IMR-90 (cell line): ENCODE results near the gene ANP32D. TPM values are rescaled to one million over a fixed set of nuclear protein-coding genes. Genes with fewer than 3 reads are reported as not detected.

Source experiments
- ATAC-seq: fragments of 200-7000 bp; cut with Tn5 transposase; 2 replicates; pipeline ENCODE4 v1.9.1; 2020; ENCODE audit warnings: low read depth, mild to moderate bottlenecking, moderate library complexity
- BruUV-seq: library from RNA; stranded (reverse); fragments of 400-500 nt; replicated peaks from 2 replicates; lab custom pipeline; 2021; lab: Mats Ljungman, UMichigan
- CTCF ChIA-PET: fragments of 300-600 bp; formaldehyde crosslinking; extraction: SDS; loops from one replicate; lab custom pipeline; 2021; ENCODE audit warnings: antibody characterized with exemption; lab: Yijun Ruan, JAX
- POLR2A ChIA-PET: fragments of 300-600 bp; sonication (Branson Sonifier 250); formaldehyde crosslinking; loops from one replicate; lab custom pipeline; 2022; ENCODE audit warnings: antibody characterized with exemption; ENCODE audit not compliant: unreplicated experiment; lab: Charles Lee
- DNase-seq: peaks from one replicate; pipeline ENCODE4 v3.0.0; 2013
- H2AFZ ChIP-seq: replicated peaks from 2 replicates; pipeline ENCODE3; 2013; ENCODE audit warnings: low read length, mild to moderate bottlenecking; ENCODE audit not compliant: poor library complexity
- H2AK5ac ChIP-seq: 2 replicates; pipeline ENCODE4 v1.6.1; 2013; ENCODE audit warnings: low read depth, low read length, inconsistent platforms
- H2AK9ac ChIP-seq: replicated peaks from 2 replicates; pipeline ENCODE3; 2013; ENCODE audit warnings: mild to moderate bottlenecking, low read depth, low read length, moderate library complexity; ENCODE audit not compliant: poor library complexity
- H2BK120ac ChIP-seq: 2 replicates; pipeline ENCODE4 v1.6.1; 2013; ENCODE audit warnings: low read depth, low read length, inconsistent platforms
- H2BK15ac ChIP-seq: 3 replicates; pipeline ENCODE4 v1.6.1; 2013; ENCODE audit warnings: low read depth, low read length, inconsistent platforms
- H2BK20ac ChIP-seq: 2 replicates; pipeline ENCODE4 v1.6.1; 2013; ENCODE audit warnings: low read depth, mild to moderate bottlenecking, inconsistent platforms, low read length, moderate library complexity
- H2BK5ac ChIP-seq: 2 replicates; pipeline ENCODE4 v1.6.1; 2013; ENCODE audit warnings: mild to moderate bottlenecking, low read depth, low read length, inconsistent platforms; ENCODE audit not compliant: poor library complexity, severe bottlenecking
- H3K14ac ChIP-seq: replicated peaks from 2 replicates; pipeline ENCODE4 v1.6.1; 2013; ENCODE audit warnings: low read depth, low read length, inconsistent platforms
- H3K18ac ChIP-seq: 2 replicates; pipeline ENCODE4 v1.6.1; 2013; ENCODE audit warnings: low read depth, low read length, control low read depth
- H3K23ac ChIP-seq: 2 replicates; pipeline ENCODE4 v1.6.1; 2013; ENCODE audit warnings: low read depth, low read length, inconsistent platforms
- H3K27ac ChIP-seq: 2 replicates; pipeline ENCODE4 v1.5.1; 2013; ENCODE audit warnings: mild to moderate bottlenecking, control low read depth, low read length; ENCODE audit not compliant: insufficient read depth
- H3K27me3 ChIP-seq: 2 replicates; pipeline ENCODE4 v1.6.1; 2013; ENCODE audit warnings: low read length; ENCODE audit not compliant: control insufficient read depth, insufficient read depth
- H3K36me3 ChIP-seq: 2 replicates; pipeline ENCODE4 v1.6.1; 2013; ENCODE audit warnings: low read length, mixed read lengths; ENCODE audit not compliant: control insufficient read depth, insufficient read depth
- H3K4ac ChIP-seq: 2 replicates; pipeline ENCODE4 v1.6.1; 2013; ENCODE audit warnings: low read depth, low read length, inconsistent platforms
- H3K4me1 ChIP-seq: 2 replicates; pipeline ENCODE4 v1.6.1; 2013; ENCODE audit warnings: low read length, mixed read lengths; ENCODE audit not compliant: control insufficient read depth, insufficient read depth
- H3K4me2 ChIP-seq: 2 replicates; pipeline ENCODE4 v1.6.1; 2013; ENCODE audit warnings: low read depth, mild to moderate bottlenecking, control low read depth, low read length, moderate library complexity
- H3K4me3 ChIP-seq: 2 replicates; pipeline ENCODE4 v1.5.1; 2013; ENCODE audit warnings: low read depth, mild to moderate bottlenecking, control low read depth, low read length, moderate library complexity; ENCODE audit not compliant: insufficient read depth
- H3K56ac ChIP-seq: 2 replicates; pipeline ENCODE4 v1.6.1; 2013; ENCODE audit warnings: low read length, inconsistent platforms; ENCODE audit not compliant: insufficient read depth; ENCODE audit errors: extremely low read depth
- H3K79me1 ChIP-seq, 2 experiments: 2 replicates each; pipeline ENCODE4 v1.6.1; 2013; ENCODE audit warnings: low read length in 2 of 2, inconsistent platforms in 1 of 2, low read depth in 1 of 2
- H3K9ac ChIP-seq: 2 replicates; pipeline ENCODE4 v1.6.1; 2013; ENCODE audit warnings: low read depth, low read length, control low read depth
- H3K9me1 ChIP-seq: 2 replicates; pipeline ENCODE4 v1.6.1; 2013; ENCODE audit warnings: low read length, inconsistent platforms; ENCODE audit not compliant: insufficient read depth
- H3K9me3 ChIP-seq: 2 replicates; pipeline ENCODE4 v1.6.1; 2013; ENCODE audit warnings: low read length; ENCODE audit not compliant: control insufficient read depth, insufficient read depth
- H4K20me1 ChIP-seq: 2 replicates; pipeline ENCODE4 v1.6.1; 2013; ENCODE audit warnings: low read length, inconsistent platforms; ENCODE audit not compliant: insufficient read depth
- H4K5ac ChIP-seq: 2 replicates; pipeline ENCODE4 v1.6.1; 2013; ENCODE audit warnings: mild to moderate bottlenecking, low read depth, low read length, control low read depth
- H4K8ac ChIP-seq, 2 experiments: 2 replicates each; pipeline ENCODE4 v1.6.1; 2013; ENCODE audit warnings: low read depth in 2 of 2, low read length in 2 of 2, control low read depth in 1 of 2, inconsistent platforms in 1 of 2
- H4K91ac ChIP-seq: 2 replicates; pipeline ENCODE4 v1.6.1; 2013; ENCODE audit warnings: low read depth, low read length, inconsistent platforms; ENCODE audit not compliant: insufficient read depth
- BHLHE40 ChIP-seq: fragments of 150-350 bp; IDR thresholded peaks from 2 replicates; pipeline ENCODE4 v1.6.1; 2016; ENCODE audit warnings: mild to moderate bottlenecking, low read depth, low read length
- CEBPB ChIP-seq: IDR thresholded peaks from 2 replicates; pipeline ENCODE4 v1.6.1; 2012; ENCODE audit warnings: low read depth, low read length, improper control_type of control experiment
- CHD1 ChIP-seq: IDR thresholded peaks from 2 replicates; pipeline ENCODE4 v1.6.1; 2012; ENCODE audit warnings: low read depth, low read length, improper control_type of control experiment
- FOS ChIP-seq: fragments of 150-350 bp; IDR thresholded peaks from 2 replicates; pipeline ENCODE4 v1.6.1; 2016; ENCODE audit warnings: low read depth, low read length
- MAFK ChIP-seq: IDR thresholded peaks from 2 replicates; pipeline ENCODE4 v1.6.1; 2012; ENCODE audit warnings: low read depth, low read length, improper control_type of control experiment
- MAZ ChIP-seq: IDR thresholded peaks from 2 replicates; pipeline ENCODE4 v1.6.1; 2012; ENCODE audit warnings: low read depth, mild to moderate bottlenecking, low read length, improper control_type of control experiment, moderate library complexity, borderline replicate concordance
- MXI1 ChIP-seq: IDR thresholded peaks from 2 replicates; pipeline ENCODE4 v1.6.1; 2012; ENCODE audit warnings: low read depth, mild to moderate bottlenecking, low read length, moderate library complexity, borderline replicate concordance
- NFE2L2 ChIP-seq: fragments of 150-350 bp; IDR thresholded peaks from 2 replicates; pipeline ENCODE4 v1.6.1; 2016; ENCODE audit warnings: low read depth, mild to moderate bottlenecking, low read length
- POLR2A ChIP-seq: IDR thresholded peaks from 2 replicates; pipeline ENCODE4 v1.6.1; 2012; ENCODE audit warnings: mild to moderate bottlenecking, low read depth, low read length
- RAD21 ChIP-seq: IDR thresholded peaks from 2 replicates; pipeline ENCODE4 v1.6.1; 2012; ENCODE audit warnings: low read length, improper control_type of control experiment
- RCOR1 ChIP-seq: IDR thresholded peaks from 2 replicates; pipeline ENCODE4 v1.6.1; 2012; ENCODE audit warnings: mild to moderate bottlenecking, low read length, improper control_type of control experiment; ENCODE audit not compliant: insufficient replicate concordance
- RFX5 ChIP-seq: IDR thresholded peaks from 2 replicates; pipeline ENCODE4 v1.8.0; 2012; ENCODE audit warnings: low read depth, mild to moderate bottlenecking, low read length, moderate library complexity
- SMC3 ChIP-seq: fragments of 150-350 bp; IDR thresholded peaks from 2 replicates; pipeline ENCODE4 v1.6.1; 2016; ENCODE audit warnings: low read depth, mild to moderate bottlenecking, antibody characterized with exemption, low read length, moderate library complexity
- WGBS, 2 experiments: methylation state at CpG; one replicate each; pipeline versions ENCODE4 v1.1.5 to v1.1.7; 2013; ENCODE audit warnings: missing lambda C conversion rate in 2 of 2; ENCODE audit not compliant: insufficient read length in 1 of 2; ENCODE audit errors: extremely low coverage in 2 of 2; 5-methylcytosine and 5-hydroxymethylcytosine counted together
- dilution Hi-C: fragments of 300-500 bp; cut with HindIII; formaldehyde crosslinking; loops from one replicate; pipeline ENCODE4 v1.14.3; 2018; ENCODE audit warnings: low sequenced_read_pairs; ENCODE audit not compliant: unreplicated experiment
- in situ Hi-C: fragments of 300-500 bp; cut with MboI; formaldehyde crosslinking; loops from 3 replicates; pipeline ENCODE4 v1.14.3; 2019; ENCODE audit warnings: low sequenced_read_pairs, inconsistent platforms, mixed read lengths
- intact Hi-C: fragments of 100-400 bp; cut with micrococcal nuclease; formaldehyde crosslinking; loops from 2 replicates; pipeline ENCODE4 v1.10.0; 2022
- polyA plus RNA-seq, 3 experiments: library from polyadenylated mRNA; depleted of rRNA; stranded (reverse); fragments of >200 nt; gene quantifications; 2 replicates each; pipeline ENCODE4 v1.2.3, GENCODE V29; 2012; ENCODE audit warnings: low replicate concordance in 1 of 3
- total RNA-seq: library from RNA; depleted of rRNA; stranded (reverse); fragments of >200 nt; gene quantifications from 2 replicates; pipeline ENCODE4 v1.2.3, GENCODE V29; 2012
- TF ChIP-seq, protein P1 (sequence below): conservative IDR thresholded peaks from 2 replicates; pipeline ENCODE4 v1.5.1; 2012; ENCODE audit warnings: mild to moderate bottlenecking, low read depth, low read length, improper control_type of control experiment
- TF ChIP-seq, protein P2 (sequence below): fragments of 150-350 bp; IDR thresholded peaks from 2 replicates; pipeline ENCODE4 v1.6.1; 2017; ENCODE audit warnings: mild to moderate bottlenecking, antibody characterized with exemption, low read length, low read depth
- TF ChIP-seq, protein P3 (sequence below): fragments of 150-350 bp; IDR thresholded peaks from 2 replicates; pipeline ENCODE4 v1.6.1; 2016; ENCODE audit warnings: low read depth, mild to moderate bottlenecking, low read length, moderate library complexity, borderline replicate concordance

Gene ANP32D
- total and polyA plus RNA-seq, 2 of the 4 experiments (the other 2 are of a cell fraction), result not detected

DNA sequence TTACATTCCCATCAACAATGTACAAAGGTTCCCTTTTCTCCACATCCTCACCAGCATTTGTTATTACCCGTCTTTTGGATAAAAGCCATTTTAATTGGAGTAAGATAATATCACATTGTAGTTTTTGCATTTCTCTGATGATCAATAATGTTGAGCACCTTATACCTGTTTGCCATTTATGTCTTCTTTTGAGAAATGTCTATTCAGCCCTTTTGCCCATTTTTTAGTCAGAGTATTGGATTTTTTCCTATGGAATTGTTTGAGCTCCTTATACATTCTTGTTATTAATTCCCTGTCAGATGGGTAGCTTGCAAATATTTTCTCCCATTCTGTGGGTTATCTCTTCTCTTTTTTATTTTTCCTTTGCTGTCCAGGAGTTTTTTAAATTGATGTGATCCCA, 42.4 kb downstream of the ANP32D start:
- in situ Hi-C loops (no loop called here), dilution Hi-C loops (no loop called here)

More for the DNA sequence above, 42.4 kb downstream of the ANP32D start:
- Histone ChIP-seq H2AK5ac (no peak overlapping the region), H3K4me1 (no peaks in the 10 kb centered on the region), H3K18ac (no peak overlapping the region), H3K56ac (no peak overlapping the region), H3K27me3 (no peaks in the 10 kb centered on the region), H2BK15ac (no peak overlapping the region), H4K91ac (no peak overlapping the region), H4K8ac (no peak overlapping the region), H3K9me3 (no peaks in the 10 kb centered on the region), H3K36me3 (no peaks in the 10 kb centered on the region), H3K79me1 (no peaks in the 10 kb centered on the region), H3K9ac (no peak overlapping the region), H2BK5ac (no peak overlapping the region), H3K27ac (no peak overlapping the region), H3K4me3 (no peak overlapping the region), H4K20me1 (no peaks in the 10 kb centered on the region), H2AFZ (no peak overlapping the region), H2AK9ac (no peak overlapping the region), H2BK120ac (no peak overlapping the region), H3K4me2 (no peak overlapping the region), H4K5ac (no peak overlapping the region), H2BK20ac (no peak overlapping the region), H3K23ac (no peak overlapping the region), H3K9me1 (no peaks in the 10 kb centered on the region), H3K4ac (no peak overlapping the region), H3K14ac (no peak overlapping the region)
- ATAC-seq, result no peak
- no peak for TF ChIP-seq FOS
- TF ChIP-seq RAD21, result no peak
- TF ChIP-seq, protein P1, sequence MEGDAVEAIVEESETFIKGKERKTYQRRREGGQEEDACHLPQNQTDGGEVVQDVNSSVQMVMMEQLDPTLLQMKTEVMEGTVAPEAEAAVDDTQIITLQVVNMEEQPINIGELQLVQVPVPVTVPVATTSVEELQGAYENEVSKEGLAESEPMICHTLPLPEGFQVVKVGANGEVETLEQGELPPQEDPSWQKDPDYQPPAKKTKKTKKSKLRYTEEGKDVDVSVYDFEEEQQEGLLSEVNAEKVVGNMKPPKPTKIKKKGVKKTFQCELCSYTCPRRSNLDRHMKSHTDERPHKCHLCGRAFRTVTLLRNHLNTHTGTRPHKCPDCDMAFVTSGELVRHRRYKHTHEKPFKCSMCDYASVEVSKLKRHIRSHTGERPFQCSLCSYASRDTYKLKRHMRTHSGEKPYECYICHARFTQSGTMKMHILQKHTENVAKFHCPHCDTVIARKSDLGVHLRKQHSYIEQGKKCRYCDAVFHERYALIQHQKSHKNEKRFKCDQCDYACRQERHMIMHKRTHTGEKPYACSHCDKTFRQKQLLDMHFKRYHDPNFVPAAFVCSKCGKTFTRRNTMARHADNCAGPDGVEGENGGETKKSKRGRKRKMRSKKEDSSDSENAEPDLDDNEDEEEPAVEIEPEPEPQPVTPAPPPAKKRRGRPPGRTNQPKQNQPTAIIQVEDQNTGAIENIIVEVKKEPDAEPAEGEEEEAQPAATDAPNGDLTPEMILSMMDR, result no peak
- no peak for TF ChIP-seq RFX5
- TF ChIP-seq CEBPB, result no peak
- TF ChIP-seq MAFK, result no peak
- TF ChIP-seq, protein P2, sequence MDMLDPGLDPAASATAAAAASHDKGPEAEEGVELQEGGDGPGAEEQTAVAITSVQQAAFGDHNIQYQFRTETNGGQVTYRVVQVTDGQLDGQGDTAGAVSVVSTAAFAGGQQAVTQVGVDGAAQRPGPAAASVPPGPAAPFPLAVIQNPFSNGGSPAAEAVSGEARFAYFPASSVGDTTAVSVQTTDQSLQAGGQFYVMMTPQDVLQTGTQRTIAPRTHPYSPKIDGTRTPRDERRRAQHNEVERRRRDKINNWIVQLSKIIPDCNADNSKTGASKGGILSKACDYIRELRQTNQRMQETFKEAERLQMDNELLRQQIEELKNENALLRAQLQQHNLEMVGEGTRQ, result no peak
- no peak for TF ChIP-seq RCOR1
- no peak for TF ChIP-seq SMC3
- TF ChIP-seq MAZ, result no peak
- no peak for TF ChIP-seq CHD1
- TF ChIP-seq, protein P3, sequence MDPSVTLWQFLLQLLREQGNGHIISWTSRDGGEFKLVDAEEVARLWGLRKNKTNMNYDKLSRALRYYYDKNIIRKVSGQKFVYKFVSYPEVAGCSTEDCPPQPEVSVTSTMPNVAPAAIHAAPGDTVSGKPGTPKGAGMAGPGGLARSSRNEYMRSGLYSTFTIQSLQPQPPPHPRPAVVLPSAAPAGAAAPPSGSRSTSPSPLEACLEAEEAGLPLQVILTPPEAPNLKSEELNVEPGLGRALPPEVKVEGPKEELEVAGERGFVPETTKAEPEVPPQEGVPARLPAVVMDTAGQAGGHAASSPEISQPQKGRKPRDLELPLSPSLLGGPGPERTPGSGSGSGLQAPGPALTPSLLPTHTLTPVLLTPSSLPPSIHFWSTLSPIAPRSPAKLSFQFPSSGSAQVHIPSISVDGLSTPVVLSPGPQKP, result no peak
- no peak for TF ChIP-seq BHLHE40
- TF ChIP-seq MXI1, result no peak
- TF ChIP-seq POLR2A, result no peak
- no peak for TF ChIP-seq NFE2L2
- DNase-seq, result no peak
- BruUV-seq, result no TSS peak
- intact Hi-C loops, result no loop called here
- no CpG with 5 or more reads among the region's 1 CpG for WGBS, 2 experiments
- POLR2A ChIA-PET, result no interaction called here
- CTCF ChIA-PET, result no interaction called here
